DMS153 (cell line): ENCODE measurements around the gene IL11RA.
"Not testable (repeated sequence)": the region's sequence is repeated elsewhere in the genome, so short reads cannot be mapped to it uniquely, and the experiment has no call there.

ENCODE experiments used
- DNase-seq: peaks from one replicate; lab custom pipeline; 2025; lab: John Stamatoyannopoulos, UW

IL11RA gene

GRCh38 chr9:34629491-34629808, 22.5 kb upstream of the IL11RA start:
- no peak for DNase-seq

GRCh38 chr9:34630402-34631154, 21.4 kb upstream of the IL11RA start:
- no peak for DNase-seq

DNA sequence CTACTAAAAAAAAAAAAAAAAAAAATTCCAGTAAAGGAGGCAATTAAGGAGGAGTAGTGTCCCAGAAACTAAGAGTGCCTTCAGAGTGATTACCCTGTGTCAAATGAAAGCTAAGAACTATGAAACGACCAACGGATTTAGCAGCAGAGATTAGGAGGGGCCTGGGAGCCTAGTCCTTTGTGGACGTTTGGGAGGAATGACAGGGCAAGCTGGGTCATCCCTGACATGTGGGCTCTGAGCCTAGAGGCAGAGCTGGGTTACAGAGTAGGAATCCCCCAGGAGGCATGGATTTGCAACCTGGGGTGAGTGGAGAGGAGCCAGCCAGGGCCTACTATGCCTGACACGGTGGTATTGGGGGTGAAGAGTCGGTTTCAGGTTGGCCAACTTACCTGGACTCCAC, 18.8 kb upstream of the IL11RA start:
- DNase-seq: no peak

DNA sequence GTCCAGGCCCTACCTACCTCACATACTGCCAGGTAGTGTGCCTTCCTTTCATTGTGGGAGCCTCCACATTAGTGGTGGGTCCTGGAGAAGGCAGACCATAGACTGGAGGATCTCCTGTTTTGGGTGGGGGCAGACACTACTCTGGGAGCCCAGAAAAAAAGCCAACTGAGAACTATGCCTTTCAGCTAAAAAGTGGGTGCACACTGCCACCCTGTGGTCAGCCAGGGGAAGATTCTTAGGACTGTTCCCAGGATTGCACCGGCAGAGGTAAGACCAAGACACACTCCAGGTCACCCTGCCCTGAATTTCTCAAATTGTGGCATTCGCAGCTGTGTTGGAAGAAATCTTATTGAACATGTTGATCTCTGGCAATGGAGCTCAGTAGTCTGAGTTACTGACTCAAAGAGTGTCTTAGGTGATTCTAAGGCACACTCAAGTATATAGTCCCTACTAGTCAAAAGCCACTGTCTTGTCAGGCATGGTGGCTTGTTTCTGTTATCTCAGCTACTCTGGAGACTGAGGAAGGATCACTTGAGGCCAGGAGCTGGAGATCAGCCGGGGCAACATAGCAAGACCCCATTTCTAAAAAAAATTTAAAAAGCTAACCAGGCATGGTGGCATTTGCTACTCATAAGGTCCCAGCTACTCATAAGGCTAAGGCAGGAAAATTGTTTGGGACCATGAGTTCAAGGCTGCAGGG, 18.0 kb upstream of the IL11RA start:
- DNase-seq: peak; percentile 12

GRCh38 chr9:34634551-34635248, 17.3 kb upstream of the IL11RA start:
- no peak for DNase-seq

- no peak for DNase-seq
Observed at GRCh38 chr9:34635556-34635955, 16.4 kb upstream of the IL11RA start.

DNA sequence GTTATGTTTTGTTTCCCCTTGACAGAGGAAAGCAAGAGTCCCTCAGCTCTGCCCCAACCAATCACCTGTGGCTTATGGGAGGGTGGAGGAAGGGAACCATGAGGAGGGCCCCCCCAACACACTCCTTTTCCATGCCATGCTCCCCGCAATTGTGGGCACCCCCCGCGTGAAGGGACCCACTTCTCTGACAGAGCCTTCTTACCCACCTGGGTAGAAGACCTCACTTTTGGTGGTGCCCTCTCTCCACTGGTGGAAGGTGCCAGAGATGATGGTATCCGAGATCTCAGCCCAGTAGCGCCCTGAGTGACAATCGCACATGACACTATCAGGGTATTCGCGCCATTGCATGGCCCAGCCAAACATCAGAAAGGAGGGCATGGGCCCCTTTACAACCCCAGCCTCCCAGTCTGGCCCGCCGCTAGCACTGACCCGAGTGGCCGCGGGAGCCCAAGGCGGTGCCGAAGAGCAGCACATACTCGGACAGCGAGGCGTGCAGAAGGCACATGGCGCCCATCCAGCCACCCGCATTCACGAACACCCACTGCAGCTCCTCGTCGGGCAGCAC, 15.1 kb upstream of the IL11RA start:
- DNase-seq: no peak

- DNase-seq: peak; percentile 78
Observed at GRCh38 chr9:34637356-34638137, 14.4 kb upstream of the IL11RA start, which contains the start of gene SIGMAR1. TSS of gene SIGMAR1 (minus strand) at chr9:34637787. CDS start at chr9:34637697, 90 bp downstream.

GRCh38 chr9:34638138-34638445, 13.9 kb upstream of the IL11RA start:
- no peak for DNase-seq

- not testable (repeated sequence) for DNase-seq
Observed at GRCh38 chr9:34639322-34639721, 12.7 kb upstream of the IL11RA start.

DNA sequence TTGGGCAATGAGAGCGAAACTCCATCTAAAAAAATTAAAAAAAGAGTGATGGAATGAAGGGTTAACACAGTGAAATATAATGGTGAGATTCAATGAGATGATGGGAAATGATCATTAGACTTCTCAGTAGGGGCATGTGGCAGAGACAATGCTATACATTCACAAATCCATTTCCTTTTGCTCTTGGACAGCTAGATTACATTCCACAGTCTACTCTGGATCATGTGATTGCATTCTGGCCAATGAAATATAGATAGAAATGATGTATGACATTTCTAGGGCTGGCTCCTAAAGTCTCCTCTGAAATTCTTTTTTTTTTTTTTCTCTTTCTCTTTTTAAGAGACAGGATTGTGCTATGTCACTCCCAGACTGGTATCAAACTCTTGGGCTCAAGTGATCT, 9.3 kb upstream of the IL11RA start:
- DNase-seq: no peak

DNA sequence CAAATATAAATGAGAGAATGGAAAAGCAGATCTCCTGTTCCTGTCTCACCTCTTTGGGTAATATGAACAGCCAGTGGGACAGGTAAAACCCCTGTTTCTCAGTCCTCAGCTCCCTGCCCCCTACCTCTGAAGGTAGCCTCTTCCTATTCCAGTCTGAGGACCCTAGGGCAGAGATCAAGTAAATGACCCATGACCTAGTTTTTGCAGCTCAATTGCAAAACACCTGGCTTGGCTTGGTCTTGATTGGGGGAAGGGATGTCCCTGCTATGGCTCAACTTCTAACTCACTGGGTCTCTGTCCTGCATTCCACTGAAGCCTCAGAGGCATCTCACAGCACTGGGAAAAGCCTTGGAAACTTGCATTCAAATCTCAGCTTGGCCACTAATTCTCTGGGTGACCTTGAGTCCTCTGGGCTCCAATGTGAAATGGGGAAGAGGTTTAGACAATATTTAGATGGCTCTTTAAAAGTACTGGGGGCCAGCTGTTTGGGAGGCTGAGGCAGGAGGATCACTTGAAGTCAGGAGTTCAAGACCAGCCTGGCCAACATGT, 7.1 kb upstream of the IL11RA start:
- DNase-seq: no peak

GRCh38 chr9:34646211-34647083, 5.5 kb upstream of the IL11RA start, which contains the start of gene GALT:
TSS of gene GALT (plus strand) at chr9:34646675. CDS start at chr9:34646705, 30 bp downstream.
- peak; percentile 80 for DNase-seq

DNA sequence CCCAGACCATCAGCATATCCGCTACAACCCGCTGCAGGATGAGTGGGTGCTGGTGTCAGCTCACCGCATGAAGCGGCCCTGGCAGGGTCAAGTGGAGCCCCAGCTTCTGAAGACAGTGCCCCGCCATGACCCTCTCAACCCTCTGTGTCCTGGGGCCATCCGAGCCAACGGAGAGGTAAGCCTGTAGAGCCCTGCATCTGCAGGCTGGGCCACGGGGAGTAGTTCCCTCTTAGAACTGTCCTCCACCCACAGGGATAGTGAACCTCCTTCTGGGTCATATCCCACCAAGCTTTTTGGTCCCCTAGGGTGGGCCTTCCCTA, 4.9 kb upstream of the IL11RA start:
- DNase-seq: no peak

DNA sequence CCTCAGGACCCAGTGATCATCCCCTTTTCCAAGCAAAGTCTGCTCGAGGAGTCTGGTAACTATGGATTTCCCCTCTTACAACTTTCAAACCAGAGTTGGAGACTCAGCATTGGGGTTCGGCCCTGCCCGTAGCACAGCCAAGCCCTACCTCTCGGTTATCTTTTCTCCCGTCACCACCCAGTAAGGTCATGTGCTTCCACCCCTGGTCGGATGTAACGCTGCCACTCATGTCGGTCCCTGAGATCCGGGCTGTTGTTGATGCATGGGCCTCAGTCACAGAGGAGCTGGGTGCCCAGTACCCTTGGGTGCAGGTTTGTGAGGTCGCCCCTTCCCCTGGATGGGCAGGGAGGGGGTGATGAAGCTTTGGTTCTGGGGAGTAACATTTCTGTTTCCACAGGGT, 4.3 kb upstream of the IL11RA start:
- no peak for DNase-seq

DNA sequence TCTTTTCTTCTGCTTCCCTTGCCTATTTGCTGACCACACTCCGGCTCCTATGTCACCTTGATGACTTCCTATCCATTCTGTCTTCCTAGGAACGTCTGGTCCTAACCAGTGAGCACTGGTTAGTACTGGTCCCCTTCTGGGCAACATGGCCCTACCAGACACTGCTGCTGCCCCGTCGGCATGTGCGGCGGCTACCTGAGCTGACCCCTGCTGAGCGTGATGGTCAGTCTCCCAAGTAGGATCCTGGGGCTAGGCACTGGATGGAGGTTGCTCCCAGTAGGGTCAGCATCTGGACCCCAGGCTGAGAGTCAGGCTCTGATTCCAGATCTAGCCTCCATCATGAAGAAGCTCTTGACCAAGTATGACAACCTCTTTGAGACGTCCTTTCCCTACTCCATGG, 3.3 kb upstream of the IL11RA start:
- no peak for DNase-seq

DNA sequence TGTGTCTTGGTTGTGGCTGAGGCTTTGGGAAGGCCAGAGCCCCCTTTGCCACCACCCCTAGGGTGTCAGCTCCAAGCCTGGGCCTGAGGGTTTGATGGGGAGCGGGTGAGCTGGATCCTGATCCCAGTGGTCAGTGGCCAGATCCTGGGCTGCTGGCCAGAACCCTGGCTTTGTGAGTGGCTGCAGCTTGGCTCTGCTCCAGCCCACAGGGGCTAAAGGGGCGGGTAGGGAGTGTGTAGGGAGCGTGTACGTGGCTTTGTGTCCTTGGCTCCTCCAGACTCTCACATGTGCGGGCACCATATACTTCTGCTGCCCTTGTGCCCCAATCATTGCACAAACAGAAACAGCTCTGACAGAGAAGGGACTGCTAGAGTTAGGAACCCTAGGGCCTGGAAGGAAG, 1.2 kb upstream of the IL11RA start:
- DNase-seq: no peak

GRCh38 chr9:34651321-34651720, 664 bp upstream of the IL11RA start:
- DNase-seq: no peak

GRCh38 chr9:34652602-34653000, 616 bp downstream of the IL11RA start:
- no peak for DNase-seq

DNA sequence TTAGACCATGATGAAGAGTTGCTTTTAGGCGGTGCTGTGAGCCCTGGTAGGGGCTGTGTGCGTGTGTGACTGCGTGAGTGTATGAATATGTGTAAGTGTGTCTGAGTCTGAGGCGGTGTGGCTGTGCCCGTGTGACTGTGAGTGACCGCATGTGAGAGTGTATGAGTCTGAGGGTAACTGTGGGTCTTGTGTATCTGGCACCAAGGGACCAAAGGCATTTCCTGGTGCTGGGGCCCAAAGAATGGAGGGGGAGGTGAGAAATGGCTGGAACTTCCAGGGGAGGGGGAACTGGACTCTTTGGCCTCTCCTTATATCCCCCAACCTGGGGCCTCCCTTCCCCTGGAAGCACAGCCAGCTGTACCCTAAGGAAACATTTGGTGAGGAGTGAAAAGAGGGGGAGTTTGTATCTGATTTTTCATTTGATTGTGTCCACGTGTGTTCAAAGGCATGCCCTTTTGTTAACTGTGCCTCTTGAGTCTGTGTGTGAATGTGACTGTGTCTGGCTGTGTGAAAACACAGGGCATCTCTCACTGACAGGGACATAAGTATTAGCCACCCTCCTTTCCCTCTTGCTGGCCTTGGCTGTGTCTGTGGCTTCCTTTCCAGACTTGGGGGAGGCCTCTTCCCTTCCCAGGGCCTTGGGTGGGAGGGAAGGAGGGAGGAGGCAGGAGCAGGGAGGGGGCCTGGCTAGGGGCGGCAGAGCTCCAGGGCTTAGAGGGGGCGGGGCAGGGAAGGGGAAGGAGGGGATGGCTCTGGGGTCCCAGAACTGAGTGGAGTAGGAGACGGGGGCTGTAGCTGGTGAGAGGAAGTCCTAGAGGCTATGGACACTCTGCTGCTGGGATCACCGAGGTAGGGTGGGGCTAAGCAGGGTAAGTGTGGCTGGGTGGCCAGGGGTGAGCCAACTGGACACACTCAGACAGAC, 1.4 kb downstream of the IL11RA start:
- no peak for DNase-seq
